GM12873 (cell line): Measurements from ENCODE around the gene SUV39H1.

Experiments used
- TF ChIP-seq, protein P1 (sequence below): IDR thresholded peaks from 2 replicates; pipeline ENCODE4 v1.5.1; 2012; ENCODE audit warnings: low read depth, mild to moderate bottlenecking, moderate library complexity, low read length, control low read depth; ENCODE audit not compliant: insufficient read depth; ENCODE audit errors: missing control alignments

SUV39H1 gene, protein sequence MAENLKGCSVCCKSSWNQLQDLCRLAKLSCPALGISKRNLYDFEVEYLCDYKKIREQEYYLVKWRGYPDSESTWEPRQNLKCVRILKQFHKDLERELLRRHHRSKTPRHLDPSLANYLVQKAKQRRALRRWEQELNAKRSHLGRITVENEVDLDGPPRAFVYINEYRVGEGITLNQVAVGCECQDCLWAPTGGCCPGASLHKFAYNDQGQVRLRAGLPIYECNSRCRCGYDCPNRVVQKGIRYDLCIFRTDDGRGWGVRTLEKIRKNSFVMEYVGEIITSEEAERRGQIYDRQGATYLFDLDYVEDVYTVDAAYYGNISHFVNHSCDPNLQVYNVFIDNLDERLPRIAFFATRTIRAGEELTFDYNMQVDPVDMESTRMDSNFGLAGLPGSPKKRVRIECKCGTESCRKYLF

DNA sequence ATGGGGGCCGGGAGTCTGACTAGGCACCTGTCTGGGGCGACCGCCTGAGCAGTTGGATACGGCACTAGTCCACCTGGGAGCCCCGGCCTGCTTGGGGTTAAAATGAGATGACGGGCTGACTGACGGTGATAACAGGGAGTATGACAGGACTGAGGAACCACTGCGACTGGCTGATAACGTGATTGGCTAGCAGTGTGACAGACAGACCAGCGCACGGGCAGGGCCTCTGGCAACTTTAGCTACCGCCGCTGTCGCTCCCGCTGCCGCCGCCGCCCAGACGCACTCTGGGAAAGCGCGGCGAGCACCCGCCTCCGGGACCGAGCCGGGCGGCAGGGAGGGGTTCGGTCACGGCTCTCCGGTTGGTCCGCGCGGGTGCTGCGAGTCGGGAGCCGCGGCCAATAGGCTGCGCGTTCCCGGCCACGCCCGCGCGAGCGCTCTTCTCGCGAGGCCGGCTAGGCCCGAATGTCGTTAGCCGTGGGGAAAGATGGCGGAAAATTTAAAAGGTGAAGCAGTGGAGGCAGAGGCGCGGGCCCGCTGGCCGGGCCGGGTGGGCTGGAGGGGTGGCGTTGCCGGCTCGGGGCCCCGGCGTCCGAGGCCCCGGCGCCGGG is at the start of gene SUV39H1:
TSS of gene SUV39H1 (plus strand) at position 434 of the 608 bp plus-strand sequence. CDS start at position 485, 51 bp downstream.
- TF ChIP-seq, protein P1, sequence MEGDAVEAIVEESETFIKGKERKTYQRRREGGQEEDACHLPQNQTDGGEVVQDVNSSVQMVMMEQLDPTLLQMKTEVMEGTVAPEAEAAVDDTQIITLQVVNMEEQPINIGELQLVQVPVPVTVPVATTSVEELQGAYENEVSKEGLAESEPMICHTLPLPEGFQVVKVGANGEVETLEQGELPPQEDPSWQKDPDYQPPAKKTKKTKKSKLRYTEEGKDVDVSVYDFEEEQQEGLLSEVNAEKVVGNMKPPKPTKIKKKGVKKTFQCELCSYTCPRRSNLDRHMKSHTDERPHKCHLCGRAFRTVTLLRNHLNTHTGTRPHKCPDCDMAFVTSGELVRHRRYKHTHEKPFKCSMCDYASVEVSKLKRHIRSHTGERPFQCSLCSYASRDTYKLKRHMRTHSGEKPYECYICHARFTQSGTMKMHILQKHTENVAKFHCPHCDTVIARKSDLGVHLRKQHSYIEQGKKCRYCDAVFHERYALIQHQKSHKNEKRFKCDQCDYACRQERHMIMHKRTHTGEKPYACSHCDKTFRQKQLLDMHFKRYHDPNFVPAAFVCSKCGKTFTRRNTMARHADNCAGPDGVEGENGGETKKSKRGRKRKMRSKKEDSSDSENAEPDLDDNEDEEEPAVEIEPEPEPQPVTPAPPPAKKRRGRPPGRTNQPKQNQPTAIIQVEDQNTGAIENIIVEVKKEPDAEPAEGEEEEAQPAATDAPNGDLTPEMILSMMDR, result no peak

DNA sequence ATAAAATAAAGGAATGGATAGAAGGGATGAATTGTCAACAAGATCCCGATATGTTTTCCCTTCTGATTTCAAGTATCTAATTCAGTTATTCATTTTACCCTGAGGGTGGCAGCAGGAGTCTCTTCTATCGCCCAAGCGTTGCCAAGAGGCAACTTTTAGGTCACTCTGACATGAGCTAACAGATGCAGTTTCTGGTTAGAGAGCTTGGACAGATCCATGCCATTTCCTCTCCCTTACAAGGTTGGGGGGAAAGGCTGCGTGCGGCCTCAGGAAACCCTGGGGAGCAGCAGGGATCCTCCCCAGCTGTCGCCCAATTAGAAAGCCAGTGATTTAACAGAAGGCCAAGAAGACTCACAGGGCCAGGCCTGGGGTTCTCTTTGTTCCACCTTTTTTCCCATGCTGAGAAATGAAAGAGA is 48.2 kb upstream of the SUV39H1 start:
- TF ChIP-seq, protein P1, result peak; percentile 29

DNA sequence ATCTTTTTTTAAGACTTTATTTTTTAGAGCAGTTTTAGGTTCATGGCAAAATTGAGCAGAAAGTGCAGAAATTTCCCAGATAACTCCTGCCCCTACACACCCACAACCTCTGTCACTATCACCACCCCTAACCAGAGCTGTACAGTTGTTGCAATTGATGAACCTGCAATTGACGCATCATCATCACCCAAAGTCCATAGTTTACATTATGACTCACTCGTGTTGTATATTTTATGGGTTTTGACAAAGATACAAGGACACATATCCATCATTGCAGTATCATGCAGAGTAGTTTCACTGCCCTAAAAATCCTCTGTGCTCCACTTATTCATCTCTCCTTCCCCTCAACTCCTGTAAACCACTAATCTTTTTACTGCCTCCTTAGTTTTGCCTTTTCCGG is 47.4 kb upstream of the SUV39H1 start:
- TF ChIP-seq, protein P1, result no peak

DNA sequence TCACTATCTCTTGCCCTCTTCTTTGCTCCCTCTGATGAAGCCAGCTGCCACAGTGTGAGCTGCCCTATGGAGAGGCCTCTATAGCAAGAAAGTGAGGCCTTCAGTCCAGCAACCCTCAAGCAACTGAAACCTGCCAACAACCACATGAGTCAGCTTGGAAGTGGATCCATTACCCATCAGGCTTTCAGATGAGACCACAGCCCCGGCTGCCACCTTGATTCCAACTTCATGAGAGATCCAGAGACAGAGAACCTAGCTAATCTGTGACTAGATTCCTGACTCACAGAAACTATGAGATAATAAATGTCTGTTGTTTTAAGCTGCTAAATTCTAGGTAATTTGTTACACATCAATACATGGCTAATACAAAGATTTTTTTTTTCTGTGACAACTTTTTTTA is 33.3 kb upstream of the SUV39H1 start:
- TF ChIP-seq, protein P1, result no peak

DNA sequence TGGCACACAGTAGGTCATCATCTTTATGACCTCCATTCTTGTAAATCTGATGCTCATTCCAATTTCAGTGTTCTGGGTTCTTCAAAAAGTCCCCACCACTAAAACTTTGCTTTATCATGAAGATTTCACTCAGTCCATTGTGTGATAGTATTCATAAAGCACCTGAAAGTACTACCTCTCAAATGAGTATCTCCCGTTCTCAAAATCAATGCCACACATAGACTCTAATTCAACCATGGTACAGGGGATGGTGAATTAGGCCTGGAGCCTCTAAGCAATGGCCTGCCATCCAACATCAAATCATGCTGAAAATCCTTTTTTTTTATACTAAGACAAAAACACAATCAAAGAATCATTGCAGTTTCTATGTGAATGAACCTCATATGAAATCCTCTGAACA is 32.4 kb upstream of the SUV39H1 start:
- TF ChIP-seq, protein P1, result no peak

DNA sequence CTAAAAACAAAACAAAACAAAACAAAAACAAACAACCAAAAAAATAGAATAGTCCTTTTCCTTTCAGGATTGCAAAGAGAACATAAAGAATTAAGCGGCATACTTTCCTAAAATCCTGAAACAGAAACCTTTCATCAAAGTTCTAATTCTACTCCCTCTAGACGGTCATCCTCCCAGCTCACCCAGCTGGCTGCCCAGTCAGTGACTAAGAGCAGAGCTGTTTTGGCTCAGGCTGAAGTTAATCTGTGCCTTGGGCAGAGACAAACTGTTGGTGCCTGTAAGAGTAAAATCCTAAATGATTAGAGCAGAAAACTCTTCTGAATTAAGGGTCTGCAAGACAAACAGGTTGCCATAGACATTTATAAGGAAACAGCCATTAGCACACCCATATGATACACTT is 30.5 kb upstream of the SUV39H1 start:
- TF ChIP-seq, protein P1, result no peak

DNA sequence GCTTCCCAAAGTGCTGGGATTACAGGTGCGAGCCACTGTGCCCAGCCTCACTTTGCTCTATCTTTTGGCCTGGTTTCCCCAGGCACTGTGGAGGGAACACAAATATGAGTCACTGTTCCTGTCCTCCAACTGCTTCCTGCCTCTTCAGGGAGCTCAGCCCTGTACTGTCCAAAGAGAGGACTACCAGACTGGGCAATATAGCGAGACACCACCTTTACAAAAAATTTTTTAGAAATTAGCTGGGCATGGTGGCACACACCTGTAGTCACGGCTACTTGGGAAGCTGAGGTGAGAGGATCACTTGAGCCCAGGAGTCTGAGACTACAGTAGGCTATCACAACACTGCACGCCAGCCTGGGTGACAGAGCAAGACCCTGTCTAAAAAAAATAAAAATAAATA is 29.9 kb upstream of the SUV39H1 start:
- TF ChIP-seq, protein P1, result no peak
